HCT116 (cell line): ENCODE data around the gene SLC1A1. TPM values are rescaled to one million over a fixed set of nuclear protein-coding genes. Genes with fewer than 3 reads are reported as not detected.

Experiments used
- ATAC-seq: fragments of 200-7000 bp; cut with Tn5 transposase; 2 replicates; pipeline ENCODE4 v1.9.1; 2020; ENCODE audit warnings: mild to moderate bottlenecking, moderate library complexity
- BruUV-seq: library from RNA; stranded (reverse); fragments of 400-500 nt; replicated peaks from 2 replicates; lab custom pipeline; 2021; lab: Mats Ljungman, UMichigan
- CTCF ChIA-PET: fragments of 300-600 bp; sonication (Branson Sonifier 250); formaldehyde crosslinking; loops from one replicate; lab custom pipeline; 2021; ENCODE audit warnings: antibody characterized with exemption; lab: Charles Lee
- POLR2A ChIA-PET: fragments of 300-600, 350-600 bp; sonication (Branson Sonifier 250); formaldehyde crosslinking; loops from one replicate; lab custom pipeline; 2021; ENCODE audit warnings: antibody characterized with exemption; lab: Charles Lee
- RAD21 ChIA-PET, 2 experiments: fragments of 300-600 bp; sonication (Branson Sonifier 250); formaldehyde crosslinking; loops; one replicate each; lab custom pipeline; 2023; ENCODE audit warnings: low total read pairs in 2 of 2; ENCODE audit not compliant: uncharacterized antibody in 2 of 2, unreplicated experiment in 2 of 2, low non-redundant PET in 1 of 2; lab: Charles Lee
- DNase-seq: peaks from one replicate; pipeline ENCODE4 v3.0.0-alpha.2; 2010; ENCODE audit warnings: low read depth, low spot score
- H2AFZ ChIP-seq: fragments of 200-600 bp; shearing (Covaris generic), sonication (generic); 2 replicates; pipeline ENCODE4 v1.6.1; 2017; ENCODE audit warnings: low read depth, mixed run types, mixed read lengths, antibody characterized with exemption, low read length; ENCODE audit not compliant: poor library complexity, severe bottlenecking
- H3K27ac ChIP-seq: 2 replicates; pipeline ENCODE4 v1.5.1; 2012; ENCODE audit warnings: low read depth, low read length
- H3K27me3 ChIP-seq: fragments of 200-600 bp; sonication (generic); 2 replicates; pipeline ENCODE4 v1.6.1; 2016; ENCODE audit warnings: mixed run types, low read length, mixed read lengths; ENCODE audit not compliant: insufficient read depth
- H3K36me3 ChIP-seq, 2 experiments: fragments of 200-500 bp in 1 of 2; fragments of 200-600 bp in 1 of 2; sonication (Bioruptor generic) in 1 of 2; sonication (generic) in 1 of 2; 2 replicates each; pipeline versions ENCODE4 v1.5.1 to v1.6.1; 2014 to 2016; ENCODE audit warnings: low read length in 2 of 2, inconsistent platforms in 1 of 2, mixed read lengths in 1 of 2, mixed run types in 1 of 2; ENCODE audit not compliant: insufficient read depth in 2 of 2, control insufficient read depth in 1 of 2
- H3K4me1 ChIP-seq, 2 experiments: fragments of 200-600 bp in 1 of 2; sonication (generic) in 1 of 2; 2 replicates each; pipeline versions ENCODE4 v1.5.1 to v1.6.1; 2012 to 2017; ENCODE audit warnings: low read length in 2 of 2, inconsistent platforms in 1 of 2, mild to moderate bottlenecking in 1 of 2, mixed read lengths in 1 of 2, mixed run types in 1 of 2, moderate library complexity in 1 of 2; ENCODE audit not compliant: insufficient read depth in 2 of 2, control insufficient read depth in 1 of 2
- H3K4me2 ChIP-seq: fragments of 200-600 bp; sonication (generic); 2 replicates; pipeline ENCODE4 v1.6.1; 2017; ENCODE audit warnings: mixed run types, low read length, mixed read lengths
- H3K4me3 ChIP-seq, 2 experiments: fragments of 200-600 bp in 1 of 2; sonication (generic) in 1 of 2; replicated peaks in 1 of 2; 2 replicates each; pipeline ENCODE4 v1.5.1; 2011 to 2016; ENCODE audit warnings: low read length in 2 of 2, control low read depth in 1 of 2, low read depth in 1 of 2, mild to moderate bottlenecking in 1 of 2, mixed read lengths in 1 of 2, mixed run types in 1 of 2
- H3K79me2 ChIP-seq: fragments of 200-600 bp; sonication (generic); 2 replicates; pipeline ENCODE4 v1.6.1; 2017; ENCODE audit warnings: mild to moderate bottlenecking, mixed run types, low read length, moderate library complexity, mixed read lengths; ENCODE audit not compliant: insufficient read depth
- H3K9ac ChIP-seq: fragments of 200-600 bp; sonication (generic); 2 replicates; pipeline ENCODE4 v1.6.1; 2016; ENCODE audit warnings: low read length, mixed read lengths
- H3K9me2 ChIP-seq: fragments of 200-600 bp; sonication (generic), shearing (Covaris generic); 2 replicates; pipeline ENCODE4 v1.6.1; 2017; ENCODE audit warnings: mixed run types, mild to moderate bottlenecking, moderate library complexity; ENCODE audit not compliant: insufficient read depth
- H3K9me3 ChIP-seq, 2 experiments: fragments of 200-500 bp in 1 of 2; fragments of 200-600 bp in 1 of 2; sonication (Bioruptor generic) in 1 of 2; sonication (generic) in 1 of 2; 2 replicates each; pipeline ENCODE4 v1.6.1; 2014 to 2017; ENCODE audit warnings: low read length in 2 of 2, mixed read lengths in 2 of 2, inconsistent platforms in 1 of 2, low read depth in 1 of 2, mild to moderate bottlenecking in 1 of 2, mixed run types in 1 of 2, moderate library complexity in 1 of 2; ENCODE audit not compliant: control insufficient read depth in 1 of 2, insufficient read depth in 1 of 2
- H4K20me1 ChIP-seq: fragments of 200-600 bp; sonication (generic), shearing (Covaris generic); 2 replicates; pipeline ENCODE4 v1.6.1; 2017; ENCODE audit warnings: mixed run types, mild to moderate bottlenecking, moderate library complexity; ENCODE audit not compliant: insufficient read depth
- ATF3 ChIP-seq: IDR thresholded peaks from 2 replicates; pipeline ENCODE4 v1.6.1; 2012
- EZH2 ChIP-seq: fragments of 200-600 bp; sonication (generic); IDR thresholded peaks from 2 replicates; pipeline ENCODE4 v1.6.1; 2017; ENCODE audit warnings: antibody characterized with exemption, mixed run types
- FOSL1 ChIP-seq: IDR thresholded peaks from 2 replicates; pipeline ENCODE4 v1.6.1; 2012; ENCODE audit warnings: low read depth
- POLR2AphosphoS5 ChIP-seq: IDR thresholded peaks from 2 replicates; pipeline ENCODE4 v1.6.1; 2011; ENCODE audit warnings: mild to moderate bottlenecking, low read depth, low read length, moderate library complexity
- TCF7L2 ChIP-seq: IDR thresholded peaks from 2 replicates; pipeline ENCODE4 v1.7.0; 2011; ENCODE audit warnings: borderline replicate concordance, inconsistent platforms; ENCODE audit not compliant: insufficient read depth, insufficient read length; ENCODE audit errors: extremely low read depth
- YY1 ChIP-seq: IDR thresholded peaks from 2 replicates; pipeline ENCODE4 v1.6.1; 2011; ENCODE audit warnings: low read length, low read depth, moderate library complexity, mild to moderate bottlenecking; ENCODE audit not compliant: insufficient replicate concordance; ENCODE audit errors: extremely low read depth
- ZNF274 ChIP-seq: fragments of 200-500 bp; sonication (Bioruptor generic); IDR thresholded peaks from 2 replicates; pipeline ENCODE4 v1.6.1; 2014; ENCODE audit warnings: mild to moderate bottlenecking, low read depth, low read length, inconsistent platforms
- intact Hi-C: fragments of 100-400 bp; cut with micrococcal nuclease; formaldehyde crosslinking; loops from 2 replicates; pipeline ENCODE4 v1.10.0; 2022
- total RNA-seq: library from RNA; stranded (reverse); gene quantifications from one replicate; pipeline ENCODE4 v1.2.1, GENCODE V29; 2021; ENCODE audit not compliant: unreplicated experiment
- TF ChIP-seq, protein P1 (sequence below): IDR thresholded peaks from 2 replicates; pipeline ENCODE4 v1.6.1; 2012
- TF ChIP-seq, protein P2 (sequence below): IDR thresholded peaks from 2 replicates; pipeline ENCODE4 v1.6.1; 2011; ENCODE audit warnings: mild to moderate bottlenecking, low read length, moderate library complexity; ENCODE audit not compliant: insufficient replicate concordance; ENCODE audit errors: extremely low read depth

SLC1A1 gene
- total RNA-seq, 1 experiment from 2014 or later: 6.8 TPM

DNA sequence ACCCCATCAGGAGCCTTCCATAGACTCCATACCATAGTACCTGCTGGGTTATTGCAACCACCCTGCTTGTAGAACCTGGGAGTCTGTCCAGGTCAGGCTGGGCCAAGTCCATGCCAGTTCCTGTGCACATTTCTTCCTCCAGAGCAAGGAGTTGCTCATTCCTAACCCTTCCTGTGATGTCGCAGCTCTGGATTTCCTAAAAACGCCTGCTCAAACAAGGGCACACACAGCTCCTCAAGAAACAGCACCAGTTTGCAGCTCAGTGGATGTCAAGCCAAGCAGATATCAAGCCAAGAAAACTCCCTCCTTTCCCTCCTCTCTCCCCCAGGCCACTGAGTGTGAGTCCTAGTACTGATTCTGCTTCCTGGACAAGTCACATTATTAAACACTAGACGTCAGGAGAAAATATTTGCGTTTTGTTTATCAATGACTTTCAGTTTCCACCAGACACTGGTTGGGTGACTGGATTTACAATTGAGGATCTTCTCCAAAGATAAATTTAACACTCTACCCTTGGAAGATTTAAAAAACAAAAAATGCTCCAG lies 59.6 kb downstream of the SLC1A1 start:
- intact Hi-C loops: loop anchor here (1.0 kb wide), 1 partner anchor 168 kb away; no protein-coding TSS in a partner anchor
- POLR2A ChIA-PET: no interaction called here
- BruUV-seq: no TSS peak

More for the DNA sequence above, 59.6 kb downstream of the SLC1A1 start:
- RAD21 ChIA-PET: no interaction called here
- TF ChIP-seq TCF7L2 (no peak), POLR2AphosphoS5 (no peak), FOSL1 (no peak), ATF3 (no peak), YY1 (no peak), EZH2 (no peak), ZNF274 (no peak)
- TF ChIP-seq, protein P1, sequence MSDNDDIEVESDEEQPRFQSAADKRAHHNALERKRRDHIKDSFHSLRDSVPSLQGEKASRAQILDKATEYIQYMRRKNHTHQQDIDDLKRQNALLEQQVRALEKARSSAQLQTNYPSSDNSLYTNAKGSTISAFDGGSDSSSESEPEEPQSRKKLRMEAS: no peak
- TF ChIP-seq, protein P2, sequence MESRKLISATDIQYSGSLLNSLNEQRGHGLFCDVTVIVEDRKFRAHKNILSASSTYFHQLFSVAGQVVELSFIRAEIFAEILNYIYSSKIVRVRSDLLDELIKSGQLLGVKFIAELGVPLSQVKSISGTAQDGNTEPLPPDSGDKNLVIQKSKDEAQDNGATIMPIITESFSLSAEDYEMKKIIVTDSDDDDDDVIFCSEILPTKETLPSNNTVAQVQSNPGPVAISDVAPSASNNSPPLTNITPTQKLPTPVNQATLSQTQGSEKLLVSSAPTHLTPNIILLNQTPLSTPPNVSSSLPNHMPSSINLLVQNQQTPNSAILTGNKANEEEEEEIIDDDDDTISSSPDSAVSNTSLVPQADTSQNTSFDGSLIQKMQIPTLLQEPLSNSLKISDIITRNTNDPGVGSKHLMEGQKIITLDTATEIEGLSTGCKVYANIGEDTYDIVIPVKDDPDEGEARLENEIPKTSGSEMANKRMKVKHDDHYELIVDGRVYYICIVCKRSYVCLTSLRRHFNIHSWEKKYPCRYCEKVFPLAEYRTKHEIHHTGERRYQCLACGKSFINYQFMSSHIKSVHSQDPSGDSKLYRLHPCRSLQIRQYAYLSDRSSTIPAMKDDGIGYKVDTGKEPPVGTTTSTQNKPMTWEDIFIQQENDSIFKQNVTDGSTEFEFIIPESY: no peak
- TF ChIP-seq, all 23 proteins: peak for 0
- CTCF ChIA-PET: interaction anchor here (1.0 to 2.1 kb wide), 8 partner anchors 11 to 181 kb away, joined by 3 to 12 read pairs (median 4); no protein-coding TSS in a partner anchor
- no peak overlapping the region for H3K9ac ChIP-seq
- no peak overlapping the region for H3K4me3 ChIP-seq
- H3K4me2 ChIP-seq: no peak overlapping the region
- H3K9me2 ChIP-seq: no peaks in the 10 kb centered on the region
- no peaks in the 10 kb centered on the region for H3K9me3 ChIP-seq
- no peaks in the 10 kb centered on the region for H3K36me3 ChIP-seq
- ATAC-seq (no peak), DNase-seq (no peak)
- no peak overlapping the region for H3K27ac ChIP-seq
- no peak overlapping the region for H2AFZ ChIP-seq
- no peaks in the 10 kb centered on the region for H3K27me3 ChIP-seq
- no peaks in the 10 kb centered on the region for H4K20me1 ChIP-seq
- peaks cover 9 to 14% of the 10 kb centered on the region in 2 experiments for H3K4me1 ChIP-seq
- H3K79me2 ChIP-seq: no peaks in the 10 kb centered on the region
